DMS 273 treated with DMSO at 0.1 percent for 48 hours (cell line): Measurements from ENCODE around the gene WDR26.
"Not testable (repeated sequence)": the region's sequence is repeated elsewhere in the genome, so short reads cannot be mapped to it uniquely, and the experiment has no call there.

Experiments used
- DNase-seq: peaks from one replicate; lab custom pipeline; 2025; lab: John Stamatoyannopoulos, UW

Gene WDR26

DNA sequence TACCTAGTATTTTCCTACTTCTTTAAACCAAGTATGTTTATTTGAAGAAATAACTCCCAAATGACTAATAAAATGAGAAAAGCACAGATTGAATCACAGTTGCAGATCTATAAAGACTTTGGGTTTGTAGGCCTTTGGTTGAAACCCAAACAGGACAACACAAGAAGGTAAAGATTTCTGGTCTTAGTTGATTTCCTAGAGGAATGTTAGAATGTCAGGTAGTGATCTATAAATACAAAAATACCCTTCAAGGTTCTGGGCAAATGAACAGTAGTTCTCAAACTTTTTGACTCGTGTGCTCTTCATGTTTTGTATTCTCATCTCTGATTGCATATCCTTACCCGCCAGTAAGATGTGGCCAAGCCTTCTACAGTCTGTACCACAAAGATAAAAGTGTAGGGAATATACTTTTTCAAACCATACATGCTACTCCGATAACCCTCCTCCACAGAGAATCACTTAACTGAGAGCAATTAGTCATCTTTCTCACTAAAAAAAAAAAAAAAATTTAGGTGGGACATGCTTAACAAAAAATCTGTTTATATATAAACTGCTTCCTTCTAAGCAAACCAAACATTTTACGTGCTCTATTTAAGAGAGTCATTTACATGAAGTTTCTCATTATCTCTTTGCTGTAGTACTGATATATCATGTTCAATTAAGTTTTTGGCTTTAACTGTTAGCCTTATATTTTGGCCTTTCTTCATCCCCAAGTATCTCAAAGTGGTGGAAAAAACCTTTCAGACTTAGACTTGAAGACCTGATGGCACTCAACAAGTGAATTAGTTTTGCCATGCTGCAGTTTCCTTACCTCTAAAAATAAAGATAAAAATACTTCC is 42.0 kb downstream of the WDR26 start:
- DNase-seq: no peak

DNA sequence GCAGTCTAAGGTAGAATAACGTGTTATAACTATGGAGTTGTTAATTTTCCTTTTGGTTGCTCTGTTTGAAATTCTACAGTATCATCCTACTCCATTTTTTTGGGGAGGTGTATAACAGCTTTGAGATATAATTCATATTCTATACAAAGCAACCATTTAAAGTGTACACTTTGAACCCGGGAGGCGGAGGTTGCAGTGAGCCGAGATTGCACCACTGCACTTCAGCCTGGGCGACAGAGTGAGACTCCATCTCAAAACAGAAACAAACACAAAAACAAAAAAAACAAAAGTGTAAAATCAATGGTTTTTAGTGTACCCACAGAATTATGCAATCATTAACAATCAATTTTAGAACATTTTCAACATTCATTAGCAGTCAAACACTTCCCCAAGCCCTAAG is 44.1 kb downstream of the WDR26 start:
- DNase-seq: no peak

DNA sequence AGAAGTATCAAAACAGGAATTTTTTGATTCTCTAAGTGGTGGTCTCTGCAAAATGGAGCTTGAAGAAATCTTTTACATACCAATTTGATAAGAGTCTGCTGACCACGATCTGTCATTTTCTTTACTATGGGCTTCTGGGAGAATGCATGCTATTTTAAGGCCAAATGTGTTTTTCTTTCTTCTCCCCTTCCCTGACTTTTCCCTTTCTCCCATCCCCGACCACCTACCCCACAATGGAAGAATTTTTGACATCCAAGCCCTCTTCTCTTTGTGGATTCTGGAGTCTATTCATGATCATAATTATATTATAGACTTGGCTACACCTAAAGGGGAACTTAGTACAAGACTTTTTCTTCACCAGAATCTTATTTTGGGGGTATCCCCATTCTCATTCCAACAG is 46.7 kb downstream of the WDR26 start:
- no peak for DNase-seq

DNA sequence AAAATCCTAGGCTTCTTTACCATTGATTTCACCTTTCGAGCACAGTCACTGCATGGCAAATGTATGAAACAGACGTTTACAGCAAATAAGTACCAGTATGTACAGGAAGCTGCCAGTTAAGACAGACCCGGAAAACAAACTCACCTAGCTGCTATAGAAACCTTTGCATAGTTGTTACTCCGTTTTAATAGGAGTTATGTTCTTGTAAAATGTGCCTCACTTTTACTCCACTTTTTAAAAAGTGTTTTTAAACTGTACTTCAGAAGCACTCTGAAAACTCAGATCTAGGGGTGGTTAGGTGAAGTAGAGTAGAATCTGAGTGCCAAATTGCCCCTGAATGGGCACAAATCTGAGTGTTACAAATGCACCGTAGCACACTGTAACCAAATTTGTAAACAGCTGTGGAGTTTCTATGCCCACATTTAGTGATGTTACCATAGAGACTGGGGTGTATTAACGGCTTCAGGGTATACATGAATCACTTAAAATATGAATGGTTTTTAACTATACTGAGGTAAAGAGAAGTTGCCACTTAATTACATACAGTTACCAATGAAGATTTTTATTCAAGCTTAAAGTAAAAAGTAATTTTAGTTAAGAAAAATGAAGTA is 47.2 kb downstream of the WDR26 start:
- no peak for DNase-seq

DNA sequence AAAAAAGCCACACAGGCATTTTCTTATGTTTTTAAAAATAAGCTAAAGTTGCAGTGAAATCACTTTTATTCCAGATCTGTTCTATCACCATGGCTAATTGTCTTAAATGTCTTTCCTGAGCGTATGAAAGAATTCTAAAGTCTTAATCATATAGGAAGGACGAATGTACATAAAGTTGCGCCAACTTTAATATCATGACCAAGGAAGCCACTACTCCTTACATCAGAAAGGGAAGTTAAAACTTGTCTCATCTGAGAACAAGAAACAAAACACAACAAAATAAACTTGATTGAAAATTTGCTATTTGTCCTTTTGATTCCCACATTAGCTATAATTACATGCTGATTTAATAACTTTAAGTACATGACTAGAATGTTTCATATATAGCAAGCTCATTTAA is 51.4 kb downstream of the WDR26 start:
- DNase-seq: no peak

DNA sequence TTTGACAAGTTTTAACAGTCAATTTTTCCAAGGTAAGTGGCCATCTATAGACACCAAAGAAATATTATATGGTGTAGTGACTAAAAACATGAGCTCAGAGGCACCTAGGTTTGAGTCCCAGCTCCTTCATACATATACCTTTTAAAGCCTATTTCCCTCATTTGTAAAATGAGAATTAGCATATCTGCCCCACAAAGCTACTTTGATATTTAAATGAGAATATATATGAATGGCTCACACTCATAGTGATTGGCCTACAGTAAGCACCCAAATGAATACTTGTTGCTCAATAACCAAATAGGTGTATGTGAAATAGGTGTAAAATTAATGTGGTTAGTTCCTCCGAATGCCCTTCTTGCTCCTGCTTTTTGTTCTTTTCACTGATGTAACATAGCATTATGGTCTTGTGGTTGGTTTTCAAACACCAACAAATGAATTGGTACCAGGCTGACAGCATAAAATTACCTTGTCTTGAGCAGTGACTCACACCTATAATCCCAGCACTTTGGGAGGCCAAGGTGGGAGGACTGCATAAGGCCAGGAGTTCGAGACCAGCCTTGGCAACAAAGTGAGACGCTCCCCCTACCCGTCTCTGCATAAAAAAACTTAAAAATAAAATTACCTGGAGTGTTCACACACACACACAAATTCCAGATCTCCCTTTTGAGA is 52.6 kb downstream of the WDR26 start:
- DNase-seq: no peak

DNA sequence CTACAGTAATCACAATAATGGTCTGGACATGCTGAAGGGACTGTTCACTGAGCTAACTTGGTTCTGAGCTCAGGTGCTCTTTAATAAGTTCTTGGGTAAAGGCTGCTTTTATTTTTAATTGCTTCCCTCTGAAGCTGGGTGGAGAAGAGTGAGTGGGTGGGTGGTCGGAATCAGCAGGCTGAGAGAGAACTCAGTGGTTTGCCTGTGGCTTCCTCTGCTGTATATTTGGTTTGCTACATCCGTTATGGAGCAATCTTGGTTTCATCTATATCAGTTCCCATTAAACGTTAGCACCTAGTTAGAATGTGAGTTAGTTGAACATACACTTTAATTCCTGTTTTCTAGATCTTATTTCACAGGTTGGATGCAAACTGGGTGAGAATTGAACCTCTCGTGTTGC is 54.6 kb downstream of the WDR26 start:
- DNase-seq: no peak

DNA sequence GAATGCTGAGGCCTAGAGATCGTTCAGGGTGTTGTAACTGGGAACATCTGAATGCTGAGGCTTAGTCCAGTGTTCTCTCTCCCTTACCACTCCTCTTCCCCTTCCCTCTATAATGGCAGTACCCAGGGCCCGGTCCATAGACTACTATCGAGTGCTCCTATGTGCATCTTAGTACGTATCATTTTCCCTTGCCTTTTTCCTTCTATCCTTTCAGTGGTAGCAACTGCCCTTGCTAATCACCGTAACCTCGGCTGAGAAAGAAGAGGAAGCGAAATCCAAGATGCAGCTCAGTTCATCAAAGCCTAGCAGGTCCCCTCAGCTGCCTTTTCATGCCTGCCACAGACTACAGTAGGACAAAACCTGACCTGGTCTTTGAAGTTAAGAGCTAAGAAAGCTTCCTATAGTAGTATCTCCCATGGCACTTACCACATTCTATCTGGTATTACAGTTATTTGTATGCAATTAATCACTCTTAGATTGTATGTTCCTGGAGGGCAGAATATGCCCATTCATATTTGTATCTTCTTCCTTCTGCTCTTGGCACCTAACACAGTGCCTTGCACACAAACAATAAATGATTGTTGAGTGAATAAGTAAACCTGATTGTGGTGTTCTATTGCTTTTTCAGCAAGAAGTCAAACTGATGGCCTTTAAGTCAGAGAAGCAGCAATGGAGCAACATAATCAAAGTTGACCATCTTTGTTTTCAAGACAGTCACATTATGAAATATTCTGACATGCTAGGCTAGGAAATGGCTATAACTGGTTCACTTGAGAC is 55.6 kb downstream of the WDR26 start:
- no peak for DNase-seq

DNA sequence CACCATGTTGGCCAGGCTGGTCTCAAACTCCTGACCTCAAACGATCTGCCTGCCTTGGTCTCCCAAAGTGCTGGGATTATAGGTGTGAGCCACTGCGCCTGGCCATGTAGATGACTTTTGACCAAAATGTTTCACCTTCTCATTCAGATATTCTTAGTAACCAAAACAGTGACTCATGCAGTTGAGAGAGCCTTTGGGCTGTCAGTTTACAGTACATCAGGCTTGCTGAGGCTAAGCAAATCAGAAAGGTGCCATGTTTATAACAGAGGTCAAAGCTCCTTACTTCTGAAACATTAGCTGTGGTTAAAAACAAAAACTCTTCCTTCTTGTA is 57.0 kb downstream of the WDR26 start:
- no peak for DNase-seq

DNA sequence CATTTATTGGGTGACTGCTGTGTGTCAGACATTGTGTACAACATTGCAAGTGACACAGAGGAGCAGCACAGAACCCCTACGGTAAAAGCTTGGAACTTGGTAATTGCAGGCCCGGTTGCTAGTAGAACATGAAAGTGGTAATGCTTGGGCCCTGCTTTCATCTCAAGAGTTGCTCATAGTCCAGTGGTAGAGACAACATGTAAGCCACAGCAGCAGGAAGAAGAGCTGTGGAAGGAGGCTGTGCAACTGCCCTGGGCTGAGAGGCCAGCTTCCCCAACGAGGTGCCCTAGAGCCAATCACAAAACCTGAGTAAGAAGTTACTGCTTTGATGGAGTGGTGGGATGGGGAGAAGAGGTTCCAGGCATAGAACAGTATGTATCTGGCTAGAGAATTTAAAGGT is 59.5 kb downstream of the WDR26 start:
- no peak for DNase-seq

DNA sequence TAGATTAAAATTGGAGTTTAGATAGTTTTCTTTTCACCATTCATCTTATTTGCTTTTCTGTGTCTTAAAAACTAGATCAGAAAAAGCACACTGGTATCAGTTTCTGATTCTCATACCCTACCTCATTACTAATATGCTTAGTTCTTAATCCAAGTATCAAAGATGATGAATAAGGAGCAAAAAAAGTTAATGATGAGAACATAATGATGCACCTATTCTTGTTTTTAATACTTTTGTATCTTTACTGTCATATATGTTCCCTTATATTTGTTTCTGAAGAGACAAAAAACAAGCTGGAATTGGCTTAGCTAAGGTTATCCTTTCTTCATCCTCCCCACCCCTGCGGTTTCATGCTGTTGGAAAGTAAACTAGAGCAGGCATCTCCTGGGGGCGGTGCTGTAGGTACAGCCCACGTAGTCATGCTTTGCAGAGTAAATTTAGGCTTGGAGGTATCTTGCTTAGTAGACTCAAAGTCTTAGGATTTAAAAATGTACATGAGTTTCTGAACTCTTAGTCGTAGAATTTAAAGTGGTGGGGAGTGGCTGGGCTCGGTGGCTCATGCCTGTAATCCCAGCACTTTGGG is 61.5 kb downstream of the WDR26 start:
- no peak for DNase-seq

DNA sequence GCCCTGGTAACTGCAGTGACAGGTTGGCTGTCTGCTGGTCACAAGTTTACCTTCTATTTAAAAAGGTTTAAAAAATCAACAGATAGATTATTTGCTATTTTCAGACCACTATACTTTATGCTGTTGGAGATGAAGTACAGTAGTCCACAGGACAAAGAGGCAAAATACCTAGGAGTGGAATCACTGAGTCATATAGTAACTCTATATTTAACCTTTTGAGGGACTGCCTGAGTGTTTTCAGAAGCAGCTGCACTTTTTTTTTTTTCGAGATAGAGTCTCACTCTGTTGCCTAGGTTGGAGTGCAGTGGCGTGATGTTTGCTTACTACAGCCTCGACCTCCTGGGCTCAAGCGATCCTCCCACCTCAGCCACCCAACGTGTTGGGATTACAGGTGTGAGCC is 66.2 kb downstream of the WDR26 start:
- DNase-seq: no peak

DNA sequence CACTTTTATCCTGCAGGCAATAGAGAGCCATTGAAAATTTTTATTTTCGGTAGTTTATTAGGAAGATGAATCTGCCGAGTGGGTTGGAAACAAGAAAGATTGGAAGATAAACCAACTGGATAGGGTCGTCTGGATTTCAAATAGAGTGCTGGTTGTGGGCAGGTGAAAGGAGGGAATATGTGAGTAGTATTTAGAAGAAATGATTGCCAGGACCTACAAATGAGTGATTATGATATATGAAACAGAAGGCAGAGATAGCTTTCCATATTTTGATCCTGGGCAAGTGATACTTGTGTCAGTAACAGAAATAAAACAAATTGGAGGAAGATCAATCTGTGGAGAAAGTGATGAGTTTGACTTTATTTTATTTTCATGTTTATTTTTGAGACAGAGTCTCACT is 75.4 kb downstream of the WDR26 start:
- DNase-seq: no peak

DNA sequence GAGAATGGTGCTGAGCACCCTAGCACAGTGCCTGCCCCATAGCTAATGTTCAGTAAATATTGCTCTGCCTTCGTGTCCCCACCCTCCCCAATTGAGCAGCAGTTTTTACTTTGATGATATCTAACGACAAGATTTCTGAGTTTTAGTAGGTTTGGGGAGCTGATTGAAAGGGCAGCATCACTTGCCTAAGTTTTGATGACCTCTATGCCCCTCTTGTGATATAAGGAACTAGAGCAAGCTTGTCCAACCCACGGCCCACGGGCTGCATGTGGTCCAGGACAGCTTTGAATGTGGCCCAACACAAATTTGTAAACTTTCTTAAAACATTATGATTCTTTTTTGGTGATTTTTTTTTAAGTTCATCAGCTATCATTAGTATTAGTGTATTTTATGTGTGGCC is 76.4 kb downstream of the WDR26 start:
- no peak for DNase-seq

DNA sequence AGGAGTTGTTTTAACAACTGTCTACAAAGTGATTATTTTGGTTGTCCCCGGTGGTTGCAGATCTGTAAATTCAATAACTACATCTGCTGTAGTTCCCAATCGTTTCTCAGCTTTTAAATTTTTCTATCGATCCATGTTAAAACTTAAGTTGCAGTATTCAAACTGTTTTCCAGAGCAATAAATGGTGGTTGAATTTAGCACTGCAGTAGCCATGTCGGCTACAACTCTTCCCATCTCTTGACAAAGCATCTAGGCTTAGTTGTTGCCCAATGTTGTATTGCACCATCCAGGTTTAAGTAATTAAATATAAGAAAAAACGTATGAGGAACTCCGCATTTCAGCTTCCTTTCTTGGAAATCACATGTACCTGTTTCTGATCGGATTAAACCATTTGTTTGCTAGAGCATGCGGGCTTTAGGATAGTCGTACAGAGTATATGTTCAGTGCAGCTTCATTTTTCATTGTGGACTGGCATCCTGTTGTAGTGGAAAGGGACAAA is 76.9 kb downstream of the WDR26 start:
- no peak for DNase-seq

DNA sequence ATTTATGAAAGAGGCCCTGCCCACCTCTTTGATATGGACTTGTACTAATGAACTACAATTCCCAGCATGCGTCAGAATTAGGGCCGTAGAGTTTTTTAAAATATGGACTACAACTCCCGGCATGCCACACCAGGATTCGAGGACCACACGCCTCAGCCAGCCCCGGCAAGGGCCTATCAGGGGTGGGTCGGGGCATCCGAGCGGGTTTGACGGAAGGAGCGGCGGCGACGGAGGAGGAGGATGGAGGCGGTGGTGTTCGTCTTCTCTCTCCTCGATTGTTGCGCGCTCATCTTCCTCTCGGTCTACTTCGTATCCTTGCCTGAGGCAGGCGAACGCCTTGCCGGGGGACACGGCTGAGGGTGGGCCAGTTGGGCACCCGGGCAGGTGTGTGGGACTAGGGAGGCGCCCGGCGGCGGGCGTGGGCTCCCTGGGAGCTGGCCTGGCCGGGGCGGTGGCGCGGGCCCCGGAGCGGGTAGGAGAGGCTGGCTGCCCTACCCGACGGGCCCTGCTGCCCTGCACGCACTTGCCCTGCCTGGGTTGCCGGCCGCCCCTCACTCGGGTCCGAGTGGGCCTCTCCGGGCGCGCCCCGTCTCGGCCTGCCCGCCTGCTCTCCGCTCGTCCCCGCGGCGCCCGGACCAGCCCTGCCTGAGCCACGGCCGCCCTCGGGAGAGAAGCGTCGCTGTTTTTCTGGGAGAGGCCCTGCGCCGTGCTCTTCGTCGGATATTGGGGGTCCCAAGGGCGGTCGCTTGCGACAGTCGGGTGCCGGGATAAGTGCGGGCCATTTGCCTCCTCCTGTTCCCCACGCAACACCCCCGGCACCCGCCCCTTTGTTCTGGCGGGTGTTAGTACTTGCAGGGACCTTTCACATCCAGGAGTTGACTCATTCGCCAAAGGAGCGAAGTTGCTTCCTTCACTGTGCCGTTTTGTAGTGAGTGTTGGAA is 77.6 kb downstream of the WDR26 start, which contains the start of gene CNIH4:
TSS of gene CNIH4 (plus strand) at position 195 of the 941 bp plus-strand sequence. CDS start at position 241, 46 bp downstream.
- peak; percentile 94 for DNase-seq

DNA sequence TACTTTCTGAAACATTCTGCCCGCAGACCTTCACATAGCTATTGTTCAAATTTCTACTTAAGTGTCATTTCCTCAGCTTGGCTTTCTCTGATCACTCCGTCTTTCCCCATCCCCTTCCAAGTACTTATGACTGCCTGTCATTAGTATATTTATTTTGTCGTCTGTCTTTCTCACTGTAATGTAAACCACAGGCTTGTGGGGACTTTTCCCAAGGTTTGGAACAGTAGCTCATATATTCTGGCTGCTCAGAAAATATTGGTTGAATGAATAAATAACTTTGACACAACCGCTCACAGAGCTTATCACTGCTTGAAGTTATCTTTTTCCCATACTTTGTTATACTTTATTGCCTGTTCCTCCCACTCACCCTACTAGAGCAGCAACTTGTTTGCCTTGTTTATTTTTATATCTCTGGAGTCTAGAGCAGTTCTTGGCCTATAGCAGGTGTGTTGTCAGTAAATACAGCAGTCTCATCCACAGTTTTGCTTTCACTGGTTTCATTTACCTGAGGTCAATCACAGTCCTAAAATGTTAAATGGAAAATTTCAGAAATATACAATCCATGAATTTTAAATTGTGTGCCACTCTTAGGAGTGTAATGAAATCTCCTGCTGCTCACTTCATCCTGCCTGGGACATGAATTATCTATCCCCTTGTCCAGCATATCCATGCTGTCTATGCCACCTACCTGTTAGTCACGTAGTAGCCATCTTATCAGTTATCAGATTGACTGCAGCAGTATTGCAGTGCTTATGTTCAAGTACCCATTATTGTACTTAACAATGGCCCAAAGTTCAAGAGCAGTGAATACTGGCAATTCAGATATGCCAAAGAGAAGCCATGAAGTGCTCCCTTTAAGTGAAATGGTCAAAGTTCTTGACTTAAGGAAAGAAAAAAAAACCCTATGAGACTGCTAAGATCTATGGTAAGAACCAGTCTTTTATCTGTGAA is 80.3 kb downstream of the WDR26 start:
- DNase-seq: no peak

DNA sequence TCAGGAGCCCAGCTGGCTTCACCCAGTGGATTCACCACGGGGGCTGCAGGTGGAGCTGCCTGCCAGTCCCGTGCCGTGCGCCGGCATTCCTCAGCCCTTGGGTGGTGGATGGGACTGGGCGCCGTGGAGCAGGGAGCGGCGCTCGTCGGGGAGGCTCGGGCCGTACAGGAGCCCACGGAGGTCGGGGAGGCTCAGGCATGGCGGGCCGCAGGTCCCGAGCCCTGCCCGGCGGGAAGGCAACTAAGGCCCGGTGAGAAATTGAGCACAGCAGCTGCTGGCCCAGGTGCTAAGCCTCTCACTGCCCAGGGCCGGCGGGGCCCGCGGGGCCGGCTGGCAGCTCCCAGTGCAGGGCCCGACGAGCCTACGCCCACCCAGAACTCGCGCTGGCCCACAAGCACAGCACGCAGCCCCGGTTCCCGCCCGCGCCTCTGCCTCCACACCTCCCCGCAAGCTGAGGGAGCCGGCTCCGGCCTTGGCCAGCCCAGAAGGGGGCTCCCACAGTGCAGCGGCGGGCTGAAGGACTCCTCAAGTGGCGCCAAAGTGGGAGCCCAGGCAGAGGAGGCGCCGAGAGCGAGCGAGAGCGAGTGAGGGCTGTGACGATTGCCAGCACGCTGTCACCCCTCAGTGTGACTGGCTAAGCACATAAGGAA is 82.0 kb downstream of the WDR26 start:
- DNase-seq: not testable (repeated sequence)

DNA sequence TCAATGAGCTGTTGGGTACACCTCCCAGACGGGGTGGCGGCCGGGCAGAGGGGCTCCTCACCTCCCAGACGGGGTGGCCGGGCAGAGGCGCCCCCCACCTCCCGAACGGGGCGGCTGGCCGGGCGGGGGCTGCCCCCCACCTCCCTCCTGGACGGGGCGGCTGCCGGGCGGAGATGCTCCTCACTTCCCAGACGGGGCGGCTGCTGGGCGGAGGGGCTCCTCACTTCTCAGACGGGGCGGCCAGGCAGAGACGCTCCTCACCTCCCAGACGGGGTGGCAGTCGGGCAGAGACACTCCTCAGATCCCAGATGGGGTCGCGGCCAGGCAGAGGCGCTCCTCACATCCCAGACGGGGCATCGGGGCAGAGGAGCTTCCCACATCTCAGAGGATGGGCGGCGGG is 84.9 kb downstream of the WDR26 start:
- not testable (repeated sequence) for DNase-seq
